GOT3 (cell line): ENCODE results near the gene AGK.
"Not testable (repeated sequence)": the region's sequence is repeated elsewhere in the genome, so short reads cannot be mapped to it uniquely, and the experiment has no call there.

Source experiments
- DNase-seq: peaks from one replicate; lab custom pipeline; 2025; ENCODE audit warnings: mixed read lengths; lab: John Stamatoyannopoulos, UW

The AGK gene

GRCh38 chr7:141557360-141557759, 6.2 kb downstream of the AGK start:
- DNase-seq, result no peak

DNA sequence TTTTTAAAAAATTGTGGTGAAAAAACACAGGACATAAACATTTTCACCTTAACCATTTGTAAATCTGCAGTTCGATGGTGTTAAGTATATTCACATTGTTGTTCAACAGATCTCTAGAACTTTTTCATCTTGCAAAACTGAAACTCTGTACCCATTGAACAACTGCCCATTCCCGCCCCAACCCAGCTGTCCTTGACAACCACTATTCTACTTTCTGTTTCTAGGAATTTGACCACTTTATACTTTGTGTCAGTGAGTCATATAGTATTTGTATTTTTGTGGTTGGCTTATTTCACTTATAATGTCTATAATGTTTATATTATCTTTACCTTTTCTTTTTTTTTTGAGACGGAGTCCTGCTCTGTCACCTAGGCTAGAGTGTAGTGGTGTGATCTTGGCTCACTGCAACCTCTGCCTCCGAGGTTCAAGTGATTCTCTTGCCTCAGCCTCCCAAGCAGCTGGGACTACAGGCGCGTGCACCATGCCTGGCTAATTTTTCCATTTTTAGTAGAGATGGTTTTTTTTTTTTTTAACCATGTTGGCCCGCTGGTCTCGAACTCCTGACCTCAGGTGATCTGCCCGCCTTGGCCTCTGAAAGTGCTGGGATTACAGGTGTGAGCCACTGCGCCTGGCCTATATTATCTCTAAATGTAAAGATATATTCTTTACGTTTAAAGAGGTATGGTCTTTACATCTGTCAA, 6.8 kb downstream of the AGK start:
- DNase-seq, result not testable (repeated sequence)

DNA sequence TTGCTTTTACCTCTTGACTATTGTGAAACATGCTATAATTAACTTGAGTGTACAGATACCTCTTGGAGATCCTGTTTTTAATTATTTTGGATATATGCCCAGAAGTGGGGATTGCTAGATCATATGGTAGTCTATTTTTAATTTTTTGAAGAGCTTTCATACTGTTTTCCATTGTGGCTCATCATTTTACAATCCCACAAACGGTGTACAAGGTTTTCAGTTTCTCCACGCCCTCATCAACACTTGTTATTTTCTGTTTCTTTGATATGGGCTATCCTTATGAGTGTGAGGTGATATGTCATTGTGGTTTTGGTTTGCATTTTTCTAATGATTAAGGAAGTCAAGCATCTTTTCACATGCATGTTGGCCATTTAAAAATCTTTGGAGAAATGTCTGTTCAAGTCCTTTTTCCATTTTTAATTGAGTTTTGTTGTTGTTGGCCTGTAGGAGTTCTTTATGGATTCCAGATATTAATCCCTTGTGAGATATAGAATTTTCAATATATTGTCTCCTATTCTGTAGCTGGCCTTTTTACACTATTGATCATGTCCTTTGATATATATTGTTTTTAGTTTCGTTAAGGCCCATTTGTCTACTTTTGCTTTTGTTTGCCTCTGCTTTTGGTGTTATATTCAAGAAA, 7.5 kb downstream of the AGK start:
- DNase-seq, result no peak

- DNase-seq, result no peak
Measured at GRCh38 chr7:141559961-141560360, 8.8 kb downstream of the AGK start.

- no peak for DNase-seq
Measured at GRCh38 chr7:141562036-141562435, 10.8 kb downstream of the AGK start.

- DNase-seq, result no peak
Measured at GRCh38 chr7:141562543-141562942, 11.3 kb downstream of the AGK start.

- DNase-seq, result no peak
Measured at GRCh38 chr7:141562972-141563371, 11.8 kb downstream of the AGK start.

DNA sequence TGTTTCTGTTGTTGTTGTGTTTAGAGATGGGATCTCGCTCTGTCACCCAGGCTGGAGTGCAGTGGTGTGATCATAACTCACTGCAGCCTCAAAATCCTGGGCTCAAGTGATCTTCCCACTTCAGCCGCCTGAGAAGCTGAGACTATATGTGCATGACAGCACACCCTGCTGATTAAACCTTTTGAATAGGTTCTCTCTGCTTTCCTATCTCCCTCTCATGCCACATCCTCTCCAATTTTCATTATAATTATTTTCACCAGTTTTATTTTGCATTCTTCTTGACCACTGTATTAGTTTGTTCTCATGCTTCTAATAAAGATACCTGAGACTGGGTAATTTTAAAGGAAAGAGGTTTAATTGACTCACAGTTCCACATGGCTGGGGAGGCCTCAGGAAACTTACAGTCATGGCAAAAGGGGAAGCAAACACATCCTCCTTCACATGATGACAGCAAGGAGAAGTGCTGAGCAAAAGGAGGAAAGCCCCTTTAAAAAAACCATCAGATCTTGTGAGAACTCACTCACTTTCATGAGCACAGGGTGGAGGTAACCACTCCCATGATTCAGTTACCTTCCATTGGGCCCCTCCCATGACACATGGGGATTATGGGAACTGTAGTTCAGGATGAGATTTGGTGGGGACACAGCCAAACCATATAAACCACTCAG, 12.9 kb downstream of the AGK start:
- no peak for DNase-seq

DNA sequence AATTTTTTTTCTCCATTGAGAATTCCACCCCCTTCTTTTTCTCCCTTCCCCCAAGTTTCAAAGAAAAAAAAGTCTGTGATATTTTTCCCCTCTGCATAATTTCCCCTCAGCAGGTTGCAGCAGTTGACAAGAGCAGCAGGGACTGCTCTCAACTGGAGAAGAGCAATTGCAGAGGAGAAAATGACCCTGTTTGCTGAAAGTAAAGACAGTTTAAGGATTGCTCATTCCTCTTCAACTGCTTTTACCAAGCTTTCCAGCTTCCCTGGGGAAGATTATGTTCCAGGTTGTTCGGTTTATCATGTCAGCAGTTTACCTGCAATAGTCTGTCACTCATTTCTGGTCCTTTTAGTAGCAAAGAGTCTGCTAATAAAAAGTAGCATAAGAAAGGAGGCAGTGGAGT, 16.2 kb downstream of the AGK start:
- no peak for DNase-seq

GRCh38 chr7:141568227-141568626, 17.0 kb downstream of the AGK start:
- no peak for DNase-seq

GRCh38 chr7:141571059-141571458, 19.8 kb downstream of the AGK start:
- no peak for DNase-seq

DNA sequence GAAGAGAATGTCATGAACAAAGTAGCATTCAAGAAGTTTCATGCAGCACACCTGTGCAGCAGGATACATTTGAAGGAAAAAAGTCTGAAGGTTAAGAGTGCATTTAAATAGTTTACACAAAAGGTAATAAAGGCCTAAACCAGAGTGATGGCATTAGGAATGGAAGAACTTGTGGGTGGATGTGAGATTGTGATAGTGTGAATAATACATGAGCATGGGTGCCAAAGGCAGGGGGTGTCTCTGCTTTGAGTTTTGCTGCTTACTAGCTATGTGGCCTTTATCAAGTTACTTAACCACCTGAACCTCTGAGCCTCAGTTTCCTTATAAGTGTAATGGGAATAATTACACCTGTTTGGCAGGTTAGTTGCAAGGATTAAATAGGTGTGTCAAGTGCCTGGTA, 21.0 kb downstream of the AGK start:
- no peak for DNase-seq

DNA sequence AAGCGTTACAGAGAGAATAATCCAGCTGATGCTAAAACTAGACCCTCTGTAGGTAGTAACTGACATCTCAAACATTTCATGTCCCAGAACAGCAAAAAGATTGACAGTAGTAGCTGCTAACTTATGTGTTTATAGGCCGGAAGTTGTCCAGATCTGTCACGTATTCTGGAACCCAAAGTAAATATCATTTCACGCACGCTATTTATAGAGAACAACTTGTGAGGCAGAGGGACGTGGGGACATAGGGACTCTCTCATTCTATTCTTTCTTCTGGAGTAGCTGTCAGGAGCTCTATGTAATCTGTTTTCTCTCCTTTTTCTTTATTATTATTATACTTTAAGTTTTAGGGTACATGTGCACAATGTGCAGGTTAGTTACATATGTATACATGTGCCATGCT, 22.3 kb downstream of the AGK start:
- DNase-seq, result no peak

DNA sequence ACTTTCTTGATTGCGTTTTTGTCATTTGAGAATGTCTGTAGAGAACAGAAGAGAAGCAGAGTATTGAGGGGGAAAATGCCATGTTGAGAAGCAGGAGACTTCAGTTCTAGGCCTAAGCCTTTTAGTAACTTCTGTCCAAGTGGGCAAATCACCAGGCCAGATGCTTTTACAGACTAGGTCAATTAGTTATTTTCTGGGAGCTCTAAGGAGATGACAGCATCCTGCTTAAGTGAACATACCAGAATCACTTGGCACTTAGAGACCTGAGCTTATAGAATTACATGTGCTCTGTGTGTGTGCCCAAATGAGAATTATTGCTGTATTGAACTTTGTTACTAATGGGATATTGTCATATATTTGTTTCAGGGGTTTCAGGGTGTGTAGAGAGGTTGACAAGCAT, 24.0 kb downstream of the AGK start:
- no peak for DNase-seq

DNA sequence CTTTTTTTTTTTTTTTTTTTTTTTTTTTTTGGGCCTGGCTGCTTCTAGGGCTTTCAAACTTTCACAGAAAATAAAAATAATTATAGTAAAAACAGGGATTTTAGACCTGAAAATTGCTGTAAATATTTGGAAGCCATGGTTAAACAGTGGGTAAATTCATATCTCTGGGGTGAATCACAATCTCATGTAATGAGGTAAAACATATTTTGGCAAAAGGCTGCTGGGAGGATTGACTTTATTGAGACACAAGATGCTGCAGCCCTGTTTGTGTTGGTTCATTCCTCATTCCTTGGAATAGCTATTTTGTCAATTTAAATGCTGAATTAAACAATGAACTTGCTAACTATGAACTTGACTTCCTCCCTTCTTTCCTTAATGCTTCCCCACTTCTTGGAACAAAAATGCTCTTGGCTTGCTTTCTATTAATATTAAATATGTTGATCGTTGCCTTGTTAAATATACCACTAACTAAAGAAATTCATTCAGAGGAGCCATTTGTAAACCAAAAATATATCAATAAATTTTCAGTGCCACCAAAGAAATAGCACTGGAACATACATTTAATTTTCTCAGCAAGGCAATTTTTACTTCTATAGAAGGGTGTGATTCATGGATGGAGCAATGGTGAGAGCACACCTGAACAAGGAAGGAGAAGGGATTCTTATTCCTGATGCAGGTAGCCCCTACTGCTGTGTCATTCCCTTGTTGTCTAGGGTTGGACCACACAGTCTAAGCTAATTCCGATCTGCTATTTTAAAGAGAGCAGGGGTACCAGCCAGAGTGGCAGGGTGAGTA, 24.6 kb downstream of the AGK start:
- no peak for DNase-seq

- no peak for DNase-seq
Measured at GRCh38 chr7:141577043-141577839, 26.0 kb downstream of the AGK start.

GRCh38 chr7:141579953-141580352, 28.7 kb downstream of the AGK start:
- not testable (repeated sequence) for DNase-seq

GRCh38 chr7:141582063-141582462, 30.9 kb downstream of the AGK start:
- not testable (repeated sequence) for DNase-seq

GRCh38 chr7:141584935-141585334, 33.7 kb downstream of the AGK start:
- no peak for DNase-seq

DNA sequence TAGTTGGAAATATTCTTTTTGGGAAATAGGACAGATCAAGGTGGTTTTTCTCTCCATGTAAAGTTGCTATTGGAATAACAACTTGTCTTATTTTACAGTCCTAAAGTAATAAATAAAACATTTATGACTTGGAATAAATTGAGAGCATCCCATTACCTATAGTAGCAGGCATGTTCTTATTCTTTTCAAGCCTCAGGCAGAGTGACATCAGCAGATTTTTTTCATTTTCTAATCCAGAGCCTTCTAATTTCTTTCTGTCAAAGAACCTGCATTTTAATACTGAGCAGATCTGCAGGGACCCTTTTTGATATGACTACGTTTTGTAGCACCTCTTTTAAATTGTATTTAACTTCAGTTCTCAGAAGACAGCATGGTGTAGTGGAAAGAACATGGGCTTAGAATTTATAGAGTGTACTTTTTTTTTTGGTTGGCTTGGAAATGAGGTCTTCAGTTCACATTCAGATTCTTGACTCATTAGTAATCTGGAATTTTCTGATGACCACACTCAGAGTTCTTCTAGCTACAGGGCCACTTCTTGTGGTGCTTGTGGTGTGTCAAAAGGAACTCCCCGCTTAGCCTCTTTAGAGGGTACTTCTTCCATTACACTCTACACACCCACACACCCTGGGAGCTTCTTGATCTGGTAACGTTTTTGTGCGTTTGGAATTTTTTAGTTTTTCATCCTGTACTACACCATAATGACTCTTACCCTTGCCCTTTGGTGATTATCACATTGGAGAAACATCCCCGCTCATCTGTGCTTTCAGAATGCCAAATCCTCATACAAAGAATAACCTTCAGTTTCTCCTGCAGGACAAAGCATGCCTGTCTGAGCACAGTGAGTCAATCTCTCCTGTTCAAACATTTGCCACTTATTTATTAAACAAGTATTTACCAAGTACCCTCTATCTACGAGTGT, 34.6 kb downstream of the AGK start:
- no peak for DNase-seq

DNA sequence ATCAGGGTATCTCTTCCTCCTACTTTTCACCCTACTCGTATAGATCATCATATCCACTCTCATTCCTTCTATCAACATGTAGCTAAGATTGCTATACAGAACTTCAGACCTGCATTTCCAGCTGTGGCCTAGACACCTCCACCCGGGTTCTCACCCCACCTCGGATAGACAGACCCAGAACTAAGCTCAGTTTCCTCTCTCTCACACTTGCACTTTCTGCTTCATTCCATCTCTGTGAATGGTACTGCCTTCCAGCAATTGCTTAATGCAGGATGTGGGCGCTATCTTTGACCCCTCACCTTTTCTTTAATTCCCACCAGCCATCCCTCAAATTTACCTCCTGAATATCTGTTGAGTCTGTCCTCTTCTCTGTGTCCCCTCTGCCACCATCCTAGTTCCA, 35.7 kb downstream of the AGK start:
- DNase-seq, result no peak
